GM12891 (cell line): Measurements from ENCODE around the gene LCLAT1.

Experiments
- DNase-seq: peaks from one replicate; pipeline ENCODE4 v3.0.0; 2011; ENCODE audit warnings: low spot score; ENCODE audit not compliant: insufficient read length
- FAIRE-seq: peaks from 2 replicates; lab custom pipeline; 2011; peaks lifted over from hg19 to GRCh38; lab: Jason Lieb, UNC
- PAX5 ChIP-seq: IDR thresholded peaks from 2 replicates; pipeline ENCODE4 v1.6.1; 2011; ENCODE audit warnings: low read length, moderate library complexity, mild to moderate bottlenecking; ENCODE audit not compliant: insufficient read depth, severe bottlenecking
- POLR2A ChIP-seq: IDR thresholded peaks from 2 replicates; pipeline ENCODE4 v1.6.1; 2011; ENCODE audit warnings: low read depth, low read length, control low read depth
- POLR2AphosphoS5 ChIP-seq: IDR thresholded peaks from 2 replicates; pipeline ENCODE4 v1.6.1; 2011; ENCODE audit warnings: low read depth, low read length, control low read depth
- POU2F2 ChIP-seq: IDR thresholded peaks from 2 replicates; pipeline ENCODE4 v1.6.1; 2011; ENCODE audit warnings: low read depth, mild to moderate bottlenecking, control low read depth, low read length, moderate library complexity
- SPI1 ChIP-seq: IDR thresholded peaks from 2 replicates; pipeline ENCODE4 v1.6.1; 2011; ENCODE audit warnings: low read depth, low read length, control low read depth
- TAF1 ChIP-seq: IDR thresholded peaks from 2 replicates; pipeline ENCODE4 v1.6.1; 2011; ENCODE audit warnings: low read depth, low read length, control low read depth

The LCLAT1 gene

DNA sequence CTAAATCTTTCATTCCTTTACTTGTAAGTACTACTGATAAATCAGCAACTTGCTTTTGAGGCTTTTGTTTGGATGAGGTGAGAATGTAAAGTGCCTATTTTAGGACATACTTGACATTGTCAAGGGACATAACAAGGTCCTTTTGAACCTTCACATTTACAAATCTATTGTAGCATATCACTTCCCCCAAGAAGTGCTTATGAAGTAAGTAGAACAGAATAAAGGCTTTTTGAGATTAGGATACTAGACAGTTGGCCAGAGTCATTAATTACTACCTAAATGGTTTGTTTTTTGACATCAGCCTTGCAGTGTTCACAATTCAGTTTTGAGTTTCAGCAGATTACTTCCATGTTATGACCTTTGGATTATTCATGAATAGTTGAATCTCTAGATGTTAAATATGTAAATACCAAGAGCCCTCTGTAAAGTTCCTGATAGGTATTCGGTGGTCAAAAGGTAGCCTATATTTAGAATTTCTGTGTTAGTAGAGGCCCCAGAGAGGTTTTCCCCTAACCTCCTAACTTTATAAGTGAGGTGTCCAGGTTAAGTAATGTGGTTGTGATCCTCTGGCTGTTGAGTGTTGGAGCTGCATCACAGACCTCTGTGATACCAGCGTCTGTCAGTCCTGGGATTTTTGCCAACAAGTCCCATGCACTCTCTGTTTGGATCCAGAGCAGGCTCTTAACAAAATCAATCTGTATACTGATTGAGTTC, 67.2 kb downstream of the LCLAT1 start:
- TF ChIP-seq TAF1 (no peak), PAX5 (no peak), POLR2A (no peak), POU2F2 (no peak), SPI1 (no peak), POLR2AphosphoS5 (no peak)
- FAIRE-seq (peak; percentile 9), DNase-seq (no peak)

DNA sequence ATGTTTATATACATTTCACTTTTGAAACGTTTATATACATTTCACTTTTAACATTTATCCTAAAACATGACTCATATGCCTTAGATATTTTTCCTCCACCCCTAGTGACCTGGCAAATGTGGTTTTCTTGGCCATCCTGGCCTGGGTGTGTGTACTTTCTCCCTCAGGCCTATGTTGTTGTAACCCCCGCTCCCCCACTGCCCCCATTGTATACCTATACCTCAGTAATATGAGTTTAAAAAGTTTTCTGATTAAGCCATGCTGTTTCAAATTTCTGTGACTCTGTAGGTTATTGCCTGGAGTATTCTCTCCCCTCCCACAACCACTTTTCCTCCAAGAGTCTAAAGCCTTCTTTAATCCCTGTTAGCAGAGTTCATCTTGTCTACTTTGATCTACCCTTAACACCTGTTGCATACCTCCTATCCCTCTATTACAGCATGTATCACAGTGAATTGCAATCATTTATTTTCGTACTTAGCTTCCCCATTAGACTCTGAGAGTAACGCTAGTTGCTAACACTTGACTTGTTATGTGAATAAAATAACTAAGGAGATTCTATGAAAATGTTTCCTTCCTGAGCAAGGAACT, 67.9 kb downstream of the LCLAT1 start:
- no peak for TF ChIP-seq POLR2AphosphoS5
- TF ChIP-seq POLR2A, result no peak
- no peak for TF ChIP-seq POU2F2
- no peak for TF ChIP-seq TAF1
- no peak for TF ChIP-seq PAX5
- no peak for TF ChIP-seq SPI1
- FAIRE-seq (no peak), DNase-seq (no peak)

DNA sequence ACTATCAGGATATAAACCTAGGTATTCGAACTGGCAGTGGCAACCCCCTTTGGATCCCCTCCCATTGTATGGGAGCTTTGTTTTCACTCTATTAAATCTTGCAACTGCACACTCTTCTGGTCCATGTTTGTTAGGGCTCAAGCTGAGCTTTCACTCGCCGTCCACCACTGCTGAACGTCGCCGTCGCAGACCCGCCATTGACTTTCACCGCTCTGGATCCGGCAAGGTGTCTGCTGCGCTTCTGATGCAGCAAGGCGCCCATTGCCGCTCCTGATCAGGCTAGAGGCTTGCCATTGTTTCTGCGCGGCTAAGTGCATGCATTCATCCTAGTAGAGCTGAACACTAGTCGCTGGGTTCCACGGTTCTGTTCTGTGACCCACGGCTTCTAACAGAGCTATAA, 69.1 kb downstream of the LCLAT1 start:
- no peak for DNase-seq
- TF ChIP-seq TAF1, result no peak
- TF ChIP-seq PAX5, result no peak
- TF ChIP-seq POLR2A, result no peak
- TF ChIP-seq POU2F2, result no peak
- no peak for TF ChIP-seq SPI1
- no peak for TF ChIP-seq POLR2AphosphoS5
- FAIRE-seq, result no peak

DNA sequence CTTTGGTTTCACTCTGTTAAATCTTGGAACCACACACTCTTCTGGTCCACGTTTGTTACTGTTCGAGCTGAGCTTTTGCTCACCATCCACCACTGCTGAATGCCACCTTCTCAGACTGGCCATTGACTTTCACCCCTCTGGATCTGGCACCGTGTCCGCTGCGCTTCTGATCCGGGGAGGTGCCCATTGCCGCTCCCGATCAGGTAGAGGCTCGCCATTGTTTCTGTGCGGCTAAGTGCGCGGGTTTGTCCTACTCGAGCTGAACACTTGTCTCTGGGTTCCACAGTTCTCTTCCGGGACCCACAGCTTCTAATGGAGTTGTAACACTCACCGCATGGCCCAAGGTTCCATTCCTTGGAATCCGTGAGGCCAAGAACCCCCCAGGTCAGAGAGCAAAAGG, 72.8 kb downstream of the LCLAT1 start:
- TF ChIP-seq POLR2AphosphoS5, result no peak
- TF ChIP-seq TAF1, result no peak
- no peak for TF ChIP-seq SPI1
- TF ChIP-seq POLR2A, result no peak
- no peak for TF ChIP-seq POU2F2
- TF ChIP-seq PAX5, result no peak
- DNase-seq (no peak), FAIRE-seq (no peak)

DNA sequence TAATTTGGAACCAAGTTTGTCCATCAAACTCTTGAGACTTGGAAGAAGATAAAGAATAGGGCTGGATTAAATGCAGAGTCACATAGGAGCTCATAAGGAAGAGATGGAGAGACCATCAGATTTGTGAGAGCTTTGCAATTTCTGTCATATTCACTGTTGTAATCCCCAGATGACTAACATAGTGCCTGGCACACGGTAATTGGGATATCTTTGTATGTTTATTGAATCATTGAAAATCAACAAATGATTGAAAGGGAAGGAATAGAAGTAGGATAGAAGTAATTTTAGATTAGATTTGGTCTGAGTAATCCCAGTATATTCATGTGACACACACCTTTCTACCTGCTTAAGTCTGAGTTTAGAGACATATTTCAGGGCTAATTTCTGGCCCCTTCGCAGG, 75.4 kb downstream of the LCLAT1 start:
- FAIRE-seq, result no peak
- no peak for TF ChIP-seq SPI1
- no peak for TF ChIP-seq TAF1
- no peak for DNase-seq

- no peak for FAIRE-seq
- no peak for TF ChIP-seq POU2F2
- TF ChIP-seq POLR2A, result no peak
- no peak for TF ChIP-seq TAF1
- no peak for TF ChIP-seq POLR2AphosphoS5
- no peak for TF ChIP-seq SPI1
- TF ChIP-seq PAX5, result no peak
- no peak for DNase-seq
Measured at GRCh38 chr2:30527411-30527810, 80.4 kb downstream of the LCLAT1 start.

- DNase-seq (no peak), FAIRE-seq (no peak)
- TF ChIP-seq TAF1 (no peak), POU2F2 (no peak), SPI1 (no peak)
Measured at GRCh38 chr2:30527859-30528258, 80.8 kb downstream of the LCLAT1 start.

DNA sequence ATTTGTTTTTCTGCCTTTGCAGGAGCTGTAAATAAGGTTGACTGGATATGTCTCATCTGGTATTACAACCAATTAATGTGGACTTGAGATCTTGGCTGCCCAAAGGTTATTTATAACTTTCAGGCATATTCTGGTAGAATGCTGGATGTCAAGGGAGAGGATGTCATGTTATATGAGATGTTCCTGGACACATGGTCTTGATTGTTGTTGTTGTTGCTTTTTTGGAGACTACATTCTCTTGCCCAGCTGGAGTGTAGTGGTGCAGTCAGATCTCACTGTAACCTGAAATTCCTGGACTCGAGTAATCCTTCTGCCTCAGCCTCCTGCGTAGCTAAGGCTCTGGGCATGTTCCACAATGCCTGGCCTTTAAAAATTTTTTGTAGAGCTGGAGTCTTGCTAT, 83.3 kb downstream of the LCLAT1 start:
- no peak for DNase-seq
- no peak for FAIRE-seq
- no peak for TF ChIP-seq POLR2AphosphoS5
- TF ChIP-seq SPI1, result no peak
- no peak for TF ChIP-seq POLR2A
- TF ChIP-seq TAF1, result no peak
- no peak for TF ChIP-seq PAX5
- no peak for TF ChIP-seq POU2F2

DNA sequence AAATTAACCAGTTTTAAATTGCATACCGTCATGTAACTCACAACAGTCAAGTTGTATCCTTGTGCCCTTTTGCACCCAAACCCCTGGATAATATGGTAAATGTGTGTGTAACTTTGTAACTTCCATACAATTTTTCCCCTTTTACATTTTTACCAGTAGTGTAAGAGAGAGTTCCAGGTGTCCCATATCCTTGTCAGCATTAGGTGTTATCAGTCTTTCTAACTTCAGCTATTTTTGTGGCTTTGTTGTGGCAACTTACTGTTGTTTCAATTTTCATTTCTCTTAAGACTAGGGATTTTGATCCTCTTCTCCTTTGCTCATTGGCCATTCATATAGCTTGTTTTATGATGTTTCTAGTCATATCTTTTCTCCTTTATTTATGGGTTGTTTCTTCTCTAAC, 94.6 kb downstream of the LCLAT1 start:
- FAIRE-seq, result no peak
- DNase-seq, result no peak

DNA sequence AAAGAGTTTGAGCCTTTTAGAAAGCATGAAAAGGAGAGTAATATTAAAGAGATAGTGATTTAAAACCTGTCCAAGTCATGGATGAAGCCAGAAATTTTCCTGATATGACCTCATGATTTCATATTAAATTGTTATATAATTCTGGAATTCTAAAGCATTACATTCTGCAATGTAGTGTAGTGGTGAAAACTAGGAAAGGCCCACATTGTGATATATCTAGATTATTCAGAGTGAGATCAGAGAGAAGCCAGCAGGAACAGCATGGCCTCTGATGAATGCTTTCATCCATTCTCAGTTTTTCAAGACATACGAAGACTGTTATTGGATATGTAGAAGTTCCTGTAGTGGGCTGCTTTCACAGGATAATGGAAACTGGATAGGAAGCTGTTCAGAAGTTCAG, 98.8 kb downstream of the LCLAT1 start:
- no peak for TF ChIP-seq PAX5
- TF ChIP-seq POLR2A, result no peak
- TF ChIP-seq POLR2AphosphoS5, result no peak
- no peak for TF ChIP-seq TAF1
- TF ChIP-seq POU2F2, result no peak
- TF ChIP-seq SPI1, result no peak
- FAIRE-seq (no peak), DNase-seq (no peak)

More for the DNA sequence above, 94.6 kb downstream of the LCLAT1 start:
- TF ChIP-seq SPI1 (no peak), POU2F2 (no peak), TAF1 (no peak), PAX5 (no peak), POLR2AphosphoS5 (no peak), POLR2A (no peak)
